ENCODE results near the gene PHF14. TPM values are rescaled to one million over a fixed set of nuclear protein-coding genes. Genes with fewer than 3 reads are reported as not detected.

Gene PHF14
- total and polyA plus RNA-seq, 2 donors (not counting 3 experiments of a cell fraction or from before 2014, with no cell fraction given), result 8.8 to 43.4 TPM

GRCh38 chr7:10934292-10934691 lies 39.4 kb upstream of the PHF14 start:
- peaks cover 10% of the 10 kb centered on the region for H3K4me1 ChIP-seq (ENCODE audit: control insufficient read depth, extremely low read depth, insufficient read depth, low read length)
- no peak overlapping the region for H3K4me3 ChIP-seq (replicated peaks in 1 of 3; ENCODE audit: insufficient read depth in 1 of 3, low read depth in 1 of 3, low read length in 3 of 3)
- no peaks in the 10 kb centered on the region for H4K20me1 ChIP-seq (replicated peaks; ENCODE audit: control insufficient read depth, extremely low read depth, insufficient read depth, low read length)
- no peak overlapping the region for H3K4me2 ChIP-seq (ENCODE audit: insufficient read depth, low read length)
- ChIA-PET POLR2A (no interaction called here), CTCF (no interaction called here)
- TF ChIP-seq FOS (IDR thresholded peaks at IDR 0.05; ENCODE audit: borderline replicate concordance, insufficient read depth, low read length) (no peak), POLR2A (IDR thresholded peaks at IDR 0.05; ENCODE audit: low read depth, low read length) (no peak), GATA2 (IDR thresholded peaks at IDR 0.05; ENCODE audit: insufficient read depth, insufficient read length, low read depth, low read length) (no peak), MYC (IDR thresholded peaks at IDR 0.05; ENCODE audit: low read depth, low read length) (no peak), JUN (IDR thresholded peaks at IDR 0.05; ENCODE audit: borderline replicate concordance, insufficient read depth, insufficient read length, low read depth) (no peak), POLR2AphosphoS5 (IDR thresholded peaks at IDR 0.05; ENCODE audit: insufficient read depth, low read depth, low read length) (no peak), EZH2 (IDR thresholded peaks at IDR 0.05; ENCODE audit: borderline replicate concordance, low read depth, low read length, severe bottlenecking) (no peak)
- TF ChIP-seq, protein P1, sequence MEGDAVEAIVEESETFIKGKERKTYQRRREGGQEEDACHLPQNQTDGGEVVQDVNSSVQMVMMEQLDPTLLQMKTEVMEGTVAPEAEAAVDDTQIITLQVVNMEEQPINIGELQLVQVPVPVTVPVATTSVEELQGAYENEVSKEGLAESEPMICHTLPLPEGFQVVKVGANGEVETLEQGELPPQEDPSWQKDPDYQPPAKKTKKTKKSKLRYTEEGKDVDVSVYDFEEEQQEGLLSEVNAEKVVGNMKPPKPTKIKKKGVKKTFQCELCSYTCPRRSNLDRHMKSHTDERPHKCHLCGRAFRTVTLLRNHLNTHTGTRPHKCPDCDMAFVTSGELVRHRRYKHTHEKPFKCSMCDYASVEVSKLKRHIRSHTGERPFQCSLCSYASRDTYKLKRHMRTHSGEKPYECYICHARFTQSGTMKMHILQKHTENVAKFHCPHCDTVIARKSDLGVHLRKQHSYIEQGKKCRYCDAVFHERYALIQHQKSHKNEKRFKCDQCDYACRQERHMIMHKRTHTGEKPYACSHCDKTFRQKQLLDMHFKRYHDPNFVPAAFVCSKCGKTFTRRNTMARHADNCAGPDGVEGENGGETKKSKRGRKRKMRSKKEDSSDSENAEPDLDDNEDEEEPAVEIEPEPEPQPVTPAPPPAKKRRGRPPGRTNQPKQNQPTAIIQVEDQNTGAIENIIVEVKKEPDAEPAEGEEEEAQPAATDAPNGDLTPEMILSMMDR (IDR thresholded peaks at IDR 0.05; ENCODE audit: extremely low read depth in 1 of 2, insufficient read depth in 1 of 2, low read depth in 1 of 2, low read length in 2 of 2), result no peak
- FAIRE-seq, result no peak
- no peak overlapping the region for H2AFZ ChIP-seq (ENCODE audit: low read depth, low read length)
- no peak for DNase-seq (ENCODE audit: low read depth, low spot score)
- H3K27me3 ChIP-seq (ENCODE audit: control insufficient read depth in 2 of 2, insufficient read depth in 2 of 2, low read length in 2 of 2), result no peaks in the 10 kb centered on the region
- no peaks in the 10 kb centered on the region for H3K9me3 ChIP-seq (replicated peaks; ENCODE audit: control insufficient read depth, insufficient read depth, low read length)
- H3K36me3 ChIP-seq (ENCODE audit: control insufficient read depth in 2 of 2, extremely low read depth in 1 of 2, insufficient read depth in 2 of 2, low read length in 2 of 2), result peaks cover 4 to 10% of the 10 kb centered on the region in 2 experiments
- dilution Hi-C loops (cut with MboI; ENCODE audit: extremely low pct_ligation_motif_present, low sequenced_read_pairs) (no loop called here), intact Hi-C loops (cut with micrococcal nuclease) (no loop called here)
- BruUV-seq (replicated peaks), result no TSS peak
- no peaks in the 10 kb centered on the region for H3K9me1 ChIP-seq (replicated peaks; ENCODE audit: control insufficient read depth, extremely low read depth, insufficient read depth, low read length)
- H3K79me2 ChIP-seq (ENCODE audit: control insufficient read depth, insufficient read depth, low read length), result peaks cover 20% of the 10 kb centered on the region
- no peak overlapping the region for H3K27ac ChIP-seq (ENCODE audit: insufficient read depth, low read depth, low read length)
- no peak overlapping the region for H3K9ac ChIP-seq (replicated peaks; ENCODE audit: extremely low read depth, insufficient read depth, low read length)
